Measurements from ENCODE around the gene MRPL57. TPM values are rescaled to one million over a fixed set of nuclear protein-coding genes. Genes with fewer than 3 reads are reported as not detected.
"Not testable (repeated sequence)": the region's sequence is repeated elsewhere in the genome, so short reads cannot be mapped to it uniquely, and the experiment has no call there.

MRPL57 gene
- total and polyA plus RNA-seq, 5 donors from 2014 or later, result 9.6 to 70.8 (median 60.4) TPM

GRCh38 chr13:21194756-21195155 lies 18.3 kb downstream of the MRPL57 start:
- H3K4me3 Mint-ChIP-seq; ATAC-seq (ENCODE audit: low read depth in 2 of 2); DNase-seq: not testable (repeated sequence)

DNA sequence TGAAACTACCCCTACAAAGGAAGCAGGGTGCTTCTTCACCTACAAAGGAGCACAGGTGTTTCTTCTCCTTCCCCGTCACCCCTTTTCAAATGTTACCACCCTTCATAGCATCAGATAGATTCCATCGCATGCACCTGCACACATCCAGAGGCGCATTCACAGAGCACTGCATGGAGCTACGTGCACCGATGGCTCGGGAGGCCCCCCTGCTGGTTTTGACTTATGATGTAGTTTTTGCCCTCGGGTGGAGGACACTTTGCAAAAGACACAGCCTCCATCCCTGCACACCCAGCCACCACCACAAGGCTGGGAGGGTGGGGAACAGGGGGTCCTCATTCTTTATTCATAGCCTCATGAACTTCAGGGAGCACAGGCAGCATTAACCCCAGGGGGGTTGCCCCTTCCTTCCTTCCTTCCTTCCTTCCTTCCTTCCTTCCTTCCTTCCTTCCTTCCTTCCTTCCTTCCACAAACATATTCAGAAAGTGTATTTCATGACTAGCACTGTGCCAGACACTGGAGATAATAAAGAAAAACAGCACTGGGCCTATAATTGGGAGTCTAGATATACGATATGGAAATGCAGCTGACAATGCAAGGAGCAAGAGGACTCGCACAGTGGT lies 21.3 kb downstream of the MRPL57 start:
- not testable (repeated sequence) for H3K27ac Mint-ChIP-seq; H3K36me3 Mint-ChIP-seq; ATAC-seq (ENCODE audit: low read depth in 2 of 2); H3K27me3 ChIP-seq (ENCODE audit: control insufficient read depth, insufficient read depth, low read length); H3K4me3 Mint-ChIP-seq; DNase-seq; H3K4me3 ChIP-seq (ENCODE audit: low read depth, low read length); H3K4me1 Mint-ChIP-seq; H3K27ac ChIP-seq (ENCODE audit: insufficient read depth, low read length, poor library complexity, severe bottlenecking); H3K9me3 ChIP-seq (ENCODE audit: control insufficient read depth in 2 of 2, low read length in 2 of 2); H3K9me3 Mint-ChIP-seq; H3K4me1 ChIP-seq (ENCODE audit: control insufficient read depth, insufficient read depth, low read length, poor library complexity, severe bottlenecking); H3K36me3 ChIP-seq (ENCODE audit: control insufficient read depth, insufficient read depth, low read length)
- H3K27me3 Mint-ChIP-seq, result peaks cover 29% of the 10 kb centered on the region

More at GRCh38 chr13:21194756-21195155, 18.3 kb downstream of the MRPL57 start:
- not testable (repeated sequence) for H3K4me3 ChIP-seq (ENCODE audit: low read depth, low read length); H3K36me3 Mint-ChIP-seq; H3K27me3 ChIP-seq (ENCODE audit: control insufficient read depth, insufficient read depth, low read length); H3K36me3 ChIP-seq (ENCODE audit: control insufficient read depth, insufficient read depth, low read length); H3K4me1 Mint-ChIP-seq; H3K9me3 ChIP-seq (ENCODE audit: control insufficient read depth in 2 of 2, low read length in 2 of 2); H3K27ac Mint-ChIP-seq; H3K27ac ChIP-seq (ENCODE audit: insufficient read depth, low read length, poor library complexity, severe bottlenecking); H3K4me1 ChIP-seq (ENCODE audit: control insufficient read depth, insufficient read depth, low read length, poor library complexity, severe bottlenecking); H3K9me3 Mint-ChIP-seq
- H3K27me3 Mint-ChIP-seq, result peaks cover 24% of the 10 kb centered on the region

GRCh38 chr13:21198391-21198790 lies 21.9 kb downstream of the MRPL57 start:
- not testable (repeated sequence) for DNase-seq; ATAC-seq (ENCODE audit: low read depth in 2 of 2); H3K4me3 ChIP-seq (ENCODE audit: low read depth, low read length); H3K9me3 ChIP-seq (ENCODE audit: control insufficient read depth in 2 of 2, low read length in 2 of 2); H3K36me3 Mint-ChIP-seq; H3K4me3 Mint-ChIP-seq; H3K4me1 ChIP-seq (ENCODE audit: control insufficient read depth, insufficient read depth, low read length, poor library complexity, severe bottlenecking); H3K9me3 Mint-ChIP-seq; H3K27ac ChIP-seq (ENCODE audit: insufficient read depth, low read length, poor library complexity, severe bottlenecking); H3K27me3 ChIP-seq (ENCODE audit: control insufficient read depth, insufficient read depth, low read length); H3K27ac Mint-ChIP-seq; H3K4me1 Mint-ChIP-seq; H3K36me3 ChIP-seq (ENCODE audit: control insufficient read depth, insufficient read depth, low read length)
- peaks cover 23% of the 10 kb centered on the region for H3K27me3 Mint-ChIP-seq

- not testable (repeated sequence) for H3K4me1 Mint-ChIP-seq
These were observed 25.2 kb downstream of the MRPL57 start for GRCh38 chr13:21201456-21202190.

GRCh38 chr13:21202767-21203531 lies 26.5 kb downstream of the MRPL57 start:
- Histone ChIP-seq H3K27me3 (ENCODE audit: control insufficient read depth, insufficient read depth, low read length) (no peaks in the 10 kb centered on the region), H3K4me3 (ENCODE audit: low read depth, low read length) (no peak overlapping the region), H3K4me1 (ENCODE audit: control insufficient read depth, insufficient read depth, low read length, poor library complexity, severe bottlenecking) (no peaks in the 10 kb centered on the region), H3K9me3 (ENCODE audit: control insufficient read depth in 2 of 2, low read length in 2 of 2) (no peaks in the 10 kb centered on the region), H3K27ac (ENCODE audit: insufficient read depth, low read length, poor library complexity, severe bottlenecking) (no peak overlapping the region), H3K36me3 (ENCODE audit: control insufficient read depth, insufficient read depth, low read length) (no peaks in the 10 kb centered on the region)
- H3K27me3 Mint-ChIP-seq, result peaks cover 17% of the 10 kb centered on the region
- H3K4me1 Mint-ChIP-seq, result peaks cover 0 to 2% (median 0%) of the 10 kb centered on the region in 4 donors
- H3K4me3 Mint-ChIP-seq, result no peak overlapping the region
- no peaks in the 10 kb centered on the region for H3K36me3 Mint-ChIP-seq
- H3K9me3 Mint-ChIP-seq, result peaks cover 0 to 6% (median 2%) of the 10 kb centered on the region in 7 donors
- DNase-seq (no peak), ATAC-seq (ENCODE audit: low read depth in 2 of 2) (no peak)
- H3K27ac Mint-ChIP-seq, result no peak overlapping the region

More at GRCh38 chr13:21201456-21202190, 25.2 kb downstream of the MRPL57 start:
- not testable (repeated sequence) for H3K4me3 ChIP-seq (ENCODE audit: low read depth, low read length); H3K27me3 ChIP-seq (ENCODE audit: control insufficient read depth, insufficient read depth, low read length); H3K27ac Mint-ChIP-seq; DNase-seq; H3K4me3 Mint-ChIP-seq; ATAC-seq (ENCODE audit: low read depth in 2 of 2); H3K9me3 Mint-ChIP-seq; H3K36me3 Mint-ChIP-seq; H3K4me1 ChIP-seq (ENCODE audit: control insufficient read depth, insufficient read depth, low read length, poor library complexity, severe bottlenecking); H3K36me3 ChIP-seq (ENCODE audit: control insufficient read depth, insufficient read depth, low read length); H3K27ac ChIP-seq (ENCODE audit: insufficient read depth, low read length, poor library complexity, severe bottlenecking); H3K9me3 ChIP-seq (ENCODE audit: control insufficient read depth in 2 of 2, low read length in 2 of 2)
- peaks cover 27% of the 10 kb centered on the region for H3K27me3 Mint-ChIP-seq

DNA sequence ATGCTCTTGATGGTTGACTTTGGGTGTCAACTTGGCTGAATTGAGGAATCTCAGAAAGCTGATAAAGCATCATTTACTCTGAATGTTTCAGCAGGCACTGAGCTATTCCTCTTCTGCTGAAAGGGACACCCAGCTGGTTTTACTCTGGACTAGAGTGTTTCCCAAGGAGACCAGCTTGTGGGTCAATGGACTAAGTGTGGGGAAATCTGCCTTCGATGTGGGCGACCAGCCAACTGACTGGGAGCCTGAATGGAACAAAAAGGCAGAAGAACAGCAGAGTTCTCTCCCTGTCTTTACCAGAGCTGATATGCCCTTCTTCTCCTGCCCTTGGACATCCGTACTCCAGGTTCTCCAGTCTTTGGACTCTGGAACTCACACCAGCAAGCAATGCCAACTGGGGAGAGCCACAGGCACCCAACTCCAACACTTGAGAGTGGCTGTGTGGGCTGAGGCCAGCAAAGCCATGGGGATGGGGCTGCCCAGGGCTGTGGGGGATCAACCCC lies 32.2 kb downstream of the MRPL57 start:
- Mint-ChIP-seq H3K27me3 (peaks cover 28% of the 10 kb centered on the region), H3K27ac (no peak overlapping the region), H3K4me3 (no peak overlapping the region), H3K9me3 (peaks cover 0 to 17% (median 4%) of the 10 kb centered on the region in 7 donors), H3K4me1 (no peaks in the 10 kb centered on the region), H3K36me3 (no peaks in the 10 kb centered on the region)
- peaks cover 7% of the 10 kb centered on the region for H3K27me3 ChIP-seq (ENCODE audit: control insufficient read depth, insufficient read depth, low read length)
- no peak overlapping the region for H3K4me3 ChIP-seq (ENCODE audit: low read depth, low read length)
- no peak overlapping the region for H3K27ac ChIP-seq (ENCODE audit: insufficient read depth, low read length, poor library complexity, severe bottlenecking)
- no peaks in the 10 kb centered on the region for H3K36me3 ChIP-seq (ENCODE audit: control insufficient read depth, insufficient read depth, low read length)
- no peak for DNase-seq
- no peaks in the 10 kb centered on the region for H3K4me1 ChIP-seq (ENCODE audit: control insufficient read depth, insufficient read depth, low read length, poor library complexity, severe bottlenecking)
- H3K9me3 ChIP-seq (ENCODE audit: control insufficient read depth in 2 of 2, low read length in 2 of 2), result peaks cover 0 to 7% of the 10 kb centered on the region in 2 experiments
- no peak for ATAC-seq (ENCODE audit: low read depth in 2 of 2)

DNA sequence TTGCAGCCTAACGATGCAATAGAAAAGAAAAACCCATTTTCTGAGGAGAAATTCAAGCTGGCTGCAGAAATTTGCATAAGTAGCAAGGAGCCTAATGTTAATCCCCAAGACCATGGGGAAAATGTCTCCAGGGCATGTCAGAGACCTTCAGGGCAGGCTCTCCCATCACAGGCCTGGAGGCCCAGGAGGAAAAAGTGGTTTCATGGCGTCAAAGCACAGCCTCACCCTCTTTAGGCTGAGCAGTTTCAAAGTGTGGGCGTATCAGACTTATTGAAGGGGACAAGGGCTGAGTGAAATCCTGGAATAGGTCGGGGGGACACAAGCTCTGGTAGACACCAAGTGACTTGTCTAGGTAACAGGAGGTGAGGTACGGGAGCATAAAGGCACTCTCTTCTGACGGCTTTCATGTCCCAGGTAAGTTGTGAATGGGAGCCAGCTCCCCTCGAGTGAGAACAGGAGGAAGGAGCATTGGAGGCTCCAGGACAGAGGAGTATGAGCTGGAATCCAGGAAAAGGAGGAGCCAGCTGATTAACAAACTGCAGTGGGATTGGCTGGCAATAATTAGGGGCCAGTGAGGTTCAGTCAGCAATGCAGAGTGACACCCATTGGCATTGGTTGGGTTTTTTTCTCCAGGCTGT lies 35.8 kb downstream of the MRPL57 start:
- Mint-ChIP-seq H3K27ac (no peak overlapping the region), H3K36me3 (no peaks in the 10 kb centered on the region), H3K27me3 (peaks cover 34% of the 10 kb centered on the region), H3K9me3 (peaks cover 0 to 17% (median 4%) of the 10 kb centered on the region in 7 donors), H3K4me3 (no peak overlapping the region), H3K4me1 (no peaks in the 10 kb centered on the region)
- Histone ChIP-seq H3K4me1 (ENCODE audit: control insufficient read depth, insufficient read depth, low read length, poor library complexity, severe bottlenecking) (no peaks in the 10 kb centered on the region), H3K27me3 (ENCODE audit: control insufficient read depth, insufficient read depth, low read length) (peaks cover 10% of the 10 kb centered on the region), H3K9me3 (ENCODE audit: control insufficient read depth in 2 of 2, low read length in 2 of 2) (peaks cover 0 to 7% of the 10 kb centered on the region in 2 experiments), H3K36me3 (ENCODE audit: control insufficient read depth, insufficient read depth, low read length) (no peaks in the 10 kb centered on the region), H3K27ac (ENCODE audit: insufficient read depth, low read length, poor library complexity, severe bottlenecking) (no peak overlapping the region), H3K4me3 (ENCODE audit: low read depth, low read length) (no peak overlapping the region)
- DNase-seq, result no peak
- ATAC-seq (ENCODE audit: low read depth in 2 of 2), result no peak

Data from CD4-positive, CD25-positive, alpha-beta regulatory T cell (primary cell).